GM12878 (cell line): ENCODE data around the gene TMEM232. TPM values are rescaled to one million over a fixed set of nuclear protein-coding genes. Genes with fewer than 3 reads are reported as not detected.

Experiments
- ATAC-seq: fragments of 200-7000 bp; cut with Tn5 transposase; 3 replicates; pipeline ENCODE4 v1.9.1; 2020; ENCODE audit warnings: mild to moderate bottlenecking, moderate library complexity
- BruUV-seq: library from RNA; stranded (reverse); fragments of 400-500 nt; replicated peaks from 2 replicates; lab custom pipeline; 2021; lab: Mats Ljungman, UMichigan
- CTCF ChIA-PET: fragments of 300-600 bp; sonication (Branson Sonifier 250); formaldehyde crosslinking; extraction: SDS; loops from one replicate; lab custom pipeline; 2021; ENCODE audit warnings: inconsistent platforms; lab: Yijun Ruan, JAX
- POLR2A ChIA-PET: fragments of 350-600 bp; formaldehyde crosslinking; extraction: SDS; loops from one replicate; lab custom pipeline; 2021; ENCODE audit warnings: inconsistent platforms; lab: Charles Lee
- RAD21 ChIA-PET: fragments of 300-600 bp; sonication (Branson Sonifier 250); formaldehyde crosslinking; loops from one replicate; lab custom pipeline; 2023; ENCODE audit warnings: antibody characterized with exemption; ENCODE audit not compliant: unreplicated experiment; lab: Charles Lee
- SMC1A ChIA-PET: fragments of 300-600 bp; sonication (Branson Sonifier 250); formaldehyde crosslinking; loops from one replicate; lab custom pipeline; 2023; ENCODE audit not compliant: unreplicated experiment, uncharacterized antibody; lab: Charles Lee
- DNase-seq: peaks from one replicate; pipeline ENCODE4 v3.0.0-alpha.2; 2011; ENCODE audit warnings: low read depth, low spot score
- FAIRE-seq: peaks from 3 replicates; lab custom pipeline; 2011; peaks lifted over from hg19 to GRCh38; lab: Jason Lieb, UNC
- H2AFZ ChIP-seq: 2 replicates; pipeline ENCODE4 v1.6.0; 2011; ENCODE audit warnings: low read depth, low read length, control low read depth; ENCODE audit not compliant: control insufficient read depth
- H3K27ac ChIP-seq: 2 replicates; pipeline ENCODE4 v1.5.1; 2011; ENCODE audit warnings: control low read depth; ENCODE audit not compliant: control insufficient read depth, insufficient read depth
- H3K27me3 ChIP-seq, 2 experiments: replicated peaks in 1 of 2; 2 replicates each; pipeline versions ENCODE4 v1.6.0 to v1.6.1; 2011; ENCODE audit warnings: low read length in 1 of 2; ENCODE audit not compliant: control insufficient read depth in 2 of 2, insufficient read depth in 2 of 2
- H3K36me3 ChIP-seq, 2 experiments: 2 replicates each; pipeline ENCODE4 v1.5.1; 2011; ENCODE audit warnings: low read length in 1 of 2; ENCODE audit not compliant: control insufficient read depth in 2 of 2, insufficient read depth in 2 of 2
- H3K4me1 ChIP-seq: 2 replicates; pipeline ENCODE4 v1.6.1; 2011; ENCODE audit warnings: mild to moderate bottlenecking, low read length, moderate library complexity, mixed read lengths; ENCODE audit not compliant: control insufficient read depth, insufficient read depth
- H3K4me2 ChIP-seq: 2 replicates; pipeline ENCODE4 v1.6.0; 2011; ENCODE audit warnings: control low read depth; ENCODE audit not compliant: control insufficient read depth, insufficient read depth
- H3K4me3 ChIP-seq: fragments of 200-600 bp; sonication (generic); 2 replicates; pipeline ENCODE4 v1.5.1; 2016
- H3K79me2 ChIP-seq: 2 replicates; pipeline ENCODE4 v1.6.0; 2011; ENCODE audit warnings: low read length; ENCODE audit not compliant: control insufficient read depth, insufficient read depth
- H3K9ac ChIP-seq: 2 replicates; pipeline ENCODE4 v1.8.0; 2011; ENCODE audit warnings: low read length, control low read depth, mixed read lengths; ENCODE audit not compliant: control insufficient read depth, insufficient read depth
- H3K9me3 ChIP-seq: replicated peaks from 3 replicates; pipeline ENCODE4 v1.5.1; 2011; ENCODE audit warnings: mild to moderate bottlenecking, low read length; ENCODE audit not compliant: control insufficient read depth, insufficient read depth
- H4K20me1 ChIP-seq: 2 replicates; pipeline ENCODE4 v1.6.0; 2011; ENCODE audit not compliant: control insufficient read depth, insufficient read depth
- EZH2 ChIP-seq: IDR thresholded peaks from 2 replicates; pipeline ENCODE4 v1.6.1; 2012; ENCODE audit warnings: low read depth, mild to moderate bottlenecking, control low read depth, inconsistent platforms, low read length, borderline replicate concordance; ENCODE audit not compliant: control insufficient read depth
- HCFC1 ChIP-seq: fragments of 150-350 bp; IDR thresholded peaks from 2 replicates; pipeline ENCODE4 v1.6.1; 2014; ENCODE audit warnings: low read length
- MYB ChIP-seq: fragments of 150-350 bp; IDR thresholded peaks from 2 replicates; pipeline ENCODE4 v1.6.1; 2014; ENCODE audit warnings: mild to moderate bottlenecking, low read depth, low read length, borderline replicate concordance
- NBN ChIP-seq: fragments of 450-650 bp; IDR thresholded peaks from 2 replicates; pipeline ENCODE4 v1.6.1; 2016
- RAD21 ChIP-seq: IDR thresholded peaks from 2 replicates; pipeline ENCODE4 v1.6.1; 2011; ENCODE audit warnings: mild to moderate bottlenecking, low read depth, low read length, moderate library complexity; ENCODE audit not compliant: insufficient read depth
- SMC3 ChIP-seq: IDR thresholded peaks from 2 replicates; pipeline ENCODE4 v1.6.1; 2011; ENCODE audit warnings: low read length, improper control_type of control experiment, borderline replicate concordance
- STAT3 ChIP-seq: IDR thresholded peaks from 2 replicates; pipeline ENCODE4 v1.6.1; 2011; ENCODE audit warnings: low read depth, low read length, improper control_type of control experiment
- TCF7 ChIP-seq: IDR thresholded peaks from 2 replicates; pipeline ENCODE4 v1.6.1; 2014; ENCODE audit warnings: antibody characterized with exemption, borderline replicate concordance
- WGBS: methylation state at CpG from one replicate; pipeline ENCODE4 v1.1.6; 2016; ENCODE audit warnings: low lambda C conversion rate; ENCODE audit not compliant: insufficient replicate concordance, insufficient coverage; ENCODE audit errors: missing lambda C conversion rate; 5-methylcytosine and 5-hydroxymethylcytosine counted together
- in situ Hi-C: fragments of 300-500 bp; cut with MboI; formaldehyde crosslinking; loops from 9 replicates; pipeline ENCODE4 v1.14.3; 2018; ENCODE audit warnings: mixed read lengths
- intact Hi-C: fragments of 100-400 bp; cut with micrococcal nuclease; formaldehyde crosslinking; loops from one replicate; pipeline ENCODE4 v1.14.2; 2022; ENCODE audit not compliant: unreplicated experiment
- polyA plus RNA-seq, 11 experiments: library from polyadenylated mRNA; depleted of rRNA in 4 of 11; unstranded in 6 of 11; stranded (reverse) in 5 of 11; fragments of >200 nt; fragmentation: Nextera tagmentation in 4 of 11; fragmentation: Illumina TruSeq in 1 of 11; extraction: Ambion mirVana in 4 of 11; extraction: Trizol in 1 of 11; gene quantifications; 1 replicate in 1 of 11; 2 replicates in 10 of 11; pipeline versions ENCODE4 v1.2.1 to v1.2.3, GENCODE V29; 2011 to 2016; ENCODE audit warnings: inconsistent platforms in 2 of 11, missing spikeins in 2 of 11, low read depth in 1 of 11
- total RNA-seq, 4 experiments: library from RNA; depleted of rRNA in 3 of 4; stranded (reverse); fragments of >200 nt in 3 of 4; fragmentation: Illumina TruSeq in 1 of 4; extraction: Trizol in 1 of 4; gene quantifications; 2 replicates each; pipeline versions ENCODE4 v1.2.1 to v1.2.3, GENCODE V29; 2013 to 2021
- TF ChIP-seq, protein P1 (sequence below): fragments of 450-650 bp; IDR thresholded peaks from 2 replicates; pipeline ENCODE4 v1.6.1; 2017; ENCODE audit warnings: antibody characterized with exemption, mild to moderate bottlenecking, moderate library complexity
- TF ChIP-seq, protein P2 (sequence below), 3 experiments: IDR thresholded peaks in 2 of 3; conservative IDR thresholded peaks in 1 of 3; 2 replicates each; pipeline ENCODE4 v1.5.1; 2011; ENCODE audit warnings: low read depth in 3 of 3, low read length in 3 of 3, mild to moderate bottlenecking in 3 of 3, control low read depth in 2 of 3, moderate library complexity in 2 of 3, inconsistent platforms in 1 of 3, mixed read lengths in 1 of 3; ENCODE audit not compliant: control insufficient read depth in 2 of 3, insufficient read depth in 1 of 3; ENCODE audit errors: extremely low read depth in 1 of 3
- TF ChIP-seq, protein P3 (sequence below): IDR thresholded peaks from 2 replicates; pipeline ENCODE4 v1.6.1; 2012; ENCODE audit warnings: improper control_type of control experiment, low read depth, low read length; ENCODE audit not compliant: insufficient replicate concordance

TMEM232 gene
- total and polyA plus RNA-seq, 10 of the 15 experiments (the other 5 are each of a cell fraction or from before 2014, with no cell fraction given) = 0.29 to 1.3 (median 0.91) TPM

DNA sequence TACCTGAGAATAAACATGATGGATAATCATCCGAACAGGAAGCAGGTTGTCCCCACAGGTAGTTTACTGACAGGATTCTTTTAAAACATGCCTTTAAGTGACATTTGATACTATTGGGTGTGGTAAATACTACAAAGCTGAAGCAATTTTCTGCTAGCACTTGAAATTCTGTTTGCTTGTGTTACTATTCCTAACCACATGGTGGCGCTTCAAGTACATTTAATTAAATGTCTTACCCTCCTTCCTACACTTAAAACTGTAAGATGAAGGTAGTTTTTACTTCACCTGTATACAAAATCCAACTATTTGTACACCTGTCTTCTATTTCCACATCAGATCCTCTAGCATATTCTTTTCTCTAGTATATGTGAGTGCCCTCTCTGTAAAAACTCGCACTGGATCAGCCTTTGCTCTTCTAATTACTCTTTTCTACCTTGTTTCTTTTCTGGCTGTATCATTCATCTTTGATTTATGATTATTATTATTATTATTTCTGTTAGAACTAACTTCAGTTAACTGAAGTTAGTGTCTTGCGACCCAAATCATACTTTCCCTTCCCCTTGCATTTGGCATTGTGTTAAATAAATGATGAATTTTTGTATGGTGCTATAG, 30.8 kb upstream of the TMEM232 start:
- WGBS = 48% methylated on average over 4 of the region's 4 CpGs
- Histone ChIP-seq H3K4me2 (no peak overlapping the region), H3K4me3 (no peak overlapping the region), H3K4me1 (peaks cover 17% of the 10 kb centered on the region; the same call in 1 of the 2 replicates), H3K9me3 (no peaks in the 10 kb centered on the region), H3K79me2 (peaks cover 19% of the 10 kb centered on the region), H2AFZ (no peak overlapping the region), H4K20me1 (no peaks in the 10 kb centered on the region)
- CTCF ChIA-PET = interaction anchor here (0.6 to 3.6 kb wide), 26 partner anchors 8 to 774 kb away, joined by 3 to 24 read pairs (median 4); partner anchors contain the start of genes CAMK4, SLC25A46 and WDR36
- in situ Hi-C loops (loop anchor here (10.0 kb wide), 3 partner anchors 308 to 528 kb away; partner anchors contain the start of gene WDR36), intact Hi-C loops (loop anchor here (1.0 to 10.0 kb wide), 4 partner anchors 108 to 518 kb away; partner anchors contain the start of gene WDR36)
- ATAC-seq = peak; percentile 10; the same call in 1 of the 3 replicates
- RAD21 ChIA-PET = interaction anchor here (1.2 to 3.5 kb wide), 6 partner anchors 18 to 1389 kb away, joined by 3 to 30 read pairs (median 6); partner anchors contain the start of gene SLC25A46
- TF ChIP-seq STAT3 (no peak), HCFC1 (no peak), SMC3 (peak; percentile 51; the same call in 1 of the 2 replicates), NBN (no peak), RAD21 (peak; percentile 76), EZH2 (no peak), TCF7 (no peak), MYB (no peak)
- TF ChIP-seq, protein P1, sequence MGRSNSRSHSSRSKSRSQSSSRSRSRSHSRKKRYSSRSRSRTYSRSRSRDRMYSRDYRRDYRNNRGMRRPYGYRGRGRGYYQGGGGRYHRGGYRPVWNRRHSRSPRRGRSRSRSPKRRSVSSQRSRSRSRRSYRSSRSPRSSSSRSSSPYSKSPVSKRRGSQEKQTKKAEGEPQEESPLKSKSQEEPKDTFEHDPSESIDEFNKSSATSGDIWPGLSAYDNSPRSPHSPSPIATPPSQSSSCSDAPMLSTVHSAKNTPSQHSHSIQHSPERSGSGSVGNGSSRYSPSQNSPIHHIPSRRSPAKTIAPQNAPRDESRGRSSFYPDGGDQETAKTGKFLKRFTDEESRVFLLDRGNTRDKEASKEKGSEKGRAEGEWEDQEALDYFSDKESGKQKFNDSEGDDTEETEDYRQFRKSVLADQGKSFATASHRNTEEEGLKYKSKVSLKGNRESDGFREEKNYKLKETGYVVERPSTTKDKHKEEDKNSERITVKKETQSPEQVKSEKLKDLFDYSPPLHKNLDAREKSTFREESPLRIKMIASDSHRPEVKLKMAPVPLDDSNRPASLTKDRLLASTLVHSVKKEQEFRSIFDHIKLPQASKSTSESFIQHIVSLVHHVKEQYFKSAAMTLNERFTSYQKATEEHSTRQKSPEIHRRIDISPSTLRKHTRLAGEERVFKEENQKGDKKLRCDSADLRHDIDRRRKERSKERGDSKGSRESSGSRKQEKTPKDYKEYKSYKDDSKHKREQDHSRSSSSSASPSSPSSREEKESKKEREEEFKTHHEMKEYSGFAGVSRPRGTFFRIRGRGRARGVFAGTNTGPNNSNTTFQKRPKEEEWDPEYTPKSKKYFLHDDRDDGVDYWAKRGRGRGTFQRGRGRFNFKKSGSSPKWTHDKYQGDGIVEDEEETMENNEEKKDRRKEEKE = no peak
- TF ChIP-seq, protein P2, sequence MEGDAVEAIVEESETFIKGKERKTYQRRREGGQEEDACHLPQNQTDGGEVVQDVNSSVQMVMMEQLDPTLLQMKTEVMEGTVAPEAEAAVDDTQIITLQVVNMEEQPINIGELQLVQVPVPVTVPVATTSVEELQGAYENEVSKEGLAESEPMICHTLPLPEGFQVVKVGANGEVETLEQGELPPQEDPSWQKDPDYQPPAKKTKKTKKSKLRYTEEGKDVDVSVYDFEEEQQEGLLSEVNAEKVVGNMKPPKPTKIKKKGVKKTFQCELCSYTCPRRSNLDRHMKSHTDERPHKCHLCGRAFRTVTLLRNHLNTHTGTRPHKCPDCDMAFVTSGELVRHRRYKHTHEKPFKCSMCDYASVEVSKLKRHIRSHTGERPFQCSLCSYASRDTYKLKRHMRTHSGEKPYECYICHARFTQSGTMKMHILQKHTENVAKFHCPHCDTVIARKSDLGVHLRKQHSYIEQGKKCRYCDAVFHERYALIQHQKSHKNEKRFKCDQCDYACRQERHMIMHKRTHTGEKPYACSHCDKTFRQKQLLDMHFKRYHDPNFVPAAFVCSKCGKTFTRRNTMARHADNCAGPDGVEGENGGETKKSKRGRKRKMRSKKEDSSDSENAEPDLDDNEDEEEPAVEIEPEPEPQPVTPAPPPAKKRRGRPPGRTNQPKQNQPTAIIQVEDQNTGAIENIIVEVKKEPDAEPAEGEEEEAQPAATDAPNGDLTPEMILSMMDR (IDR thresholded peaks at IDR 0.05 in 2 of 3, conservative IDR thresholded peaks at IDR 0.05 in 1 of 3; ENCODE audit: control insufficient read depth in 2 of 3, extremely low read depth in 1 of 3, insufficient read depth in 1 of 3, low read depth in 3 of 3, low read length in 3 of 3) = peak; percentile 60 to 64 (median 60)
- TF ChIP-seq, protein P3, sequence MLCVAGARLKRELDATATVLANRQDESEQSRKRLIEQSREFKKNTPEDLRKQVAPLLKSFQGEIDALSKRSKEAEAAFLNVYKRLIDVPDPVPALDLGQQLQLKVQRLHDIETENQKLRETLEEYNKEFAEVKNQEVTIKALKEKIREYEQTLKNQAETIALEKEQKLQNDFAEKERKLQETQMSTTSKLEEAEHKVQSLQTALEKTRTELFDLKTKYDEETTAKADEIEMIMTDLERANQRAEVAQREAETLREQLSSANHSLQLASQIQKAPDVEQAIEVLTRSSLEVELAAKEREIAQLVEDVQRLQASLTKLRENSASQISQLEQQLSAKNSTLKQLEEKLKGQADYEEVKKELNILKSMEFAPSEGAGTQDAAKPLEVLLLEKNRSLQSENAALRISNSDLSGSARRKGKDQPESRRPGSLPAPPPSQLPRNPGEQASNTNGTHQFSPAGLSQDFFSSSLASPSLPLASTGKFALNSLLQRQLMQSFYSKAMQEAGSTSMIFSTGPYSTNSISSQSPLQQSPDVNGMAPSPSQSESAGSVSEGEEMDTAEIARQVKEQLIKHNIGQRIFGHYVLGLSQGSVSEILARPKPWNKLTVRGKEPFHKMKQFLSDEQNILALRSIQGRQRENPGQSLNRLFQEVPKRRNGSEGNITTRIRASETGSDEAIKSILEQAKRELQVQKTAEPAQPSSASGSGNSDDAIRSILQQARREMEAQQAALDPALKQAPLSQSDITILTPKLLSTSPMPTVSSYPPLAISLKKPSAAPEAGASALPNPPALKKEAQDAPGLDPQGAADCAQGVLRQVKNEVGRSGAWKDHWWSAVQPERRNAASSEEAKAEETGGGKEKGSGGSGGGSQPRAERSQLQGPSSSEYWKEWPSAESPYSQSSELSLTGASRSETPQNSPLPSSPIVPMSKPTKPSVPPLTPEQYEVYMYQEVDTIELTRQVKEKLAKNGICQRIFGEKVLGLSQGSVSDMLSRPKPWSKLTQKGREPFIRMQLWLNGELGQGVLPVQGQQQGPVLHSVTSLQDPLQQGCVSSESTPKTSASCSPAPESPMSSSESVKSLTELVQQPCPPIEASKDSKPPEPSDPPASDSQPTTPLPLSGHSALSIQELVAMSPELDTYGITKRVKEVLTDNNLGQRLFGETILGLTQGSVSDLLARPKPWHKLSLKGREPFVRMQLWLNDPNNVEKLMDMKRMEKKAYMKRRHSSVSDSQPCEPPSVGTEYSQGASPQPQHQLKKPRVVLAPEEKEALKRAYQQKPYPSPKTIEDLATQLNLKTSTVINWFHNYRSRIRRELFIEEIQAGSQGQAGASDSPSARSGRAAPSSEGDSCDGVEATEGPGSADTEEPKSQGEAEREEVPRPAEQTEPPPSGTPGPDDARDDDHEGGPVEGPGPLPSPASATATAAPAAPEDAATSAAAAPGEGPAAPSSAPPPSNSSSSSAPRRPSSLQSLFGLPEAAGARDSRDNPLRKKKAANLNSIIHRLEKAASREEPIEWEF = no peak
- TF ChIP-seq, all 136 proteins: peak for 3
- ChIA-PET SMC1A (interaction anchor here (0.7 to 2.1 kb wide), 14 partner anchors 10 to 1403 kb away, joined by 3 to 13 read pairs (median 4); partner anchors contain the start of genes SLC25A46, TMEM232 and WDR36), POLR2A (interaction anchor here (1.2 kb wide), 1 partner anchor 18 kb away, joined by 3 read pairs; no protein-coding TSS in a partner anchor)
- H3K9ac ChIP-seq = no peak overlapping the region
- H3K36me3 ChIP-seq = peaks cover 0 to 14% of the 10 kb centered on the region in 2 experiments; a peak in 3 of 4 replicates
- no peaks in the 10 kb centered on the region for H3K27me3 ChIP-seq
- no peak overlapping the region for H3K27ac ChIP-seq
- no TSS peak for BruUV-seq
- FAIRE-seq (peak; percentile 76), DNase-seq (no peak)
